ENCODE measurements around the gene DNM3.
A peak's percentile ranks its signal among the peaks of the same experiment; 100 is the strongest.

DNM3 gene

GRCh38 chr1:172350856-172351255, 509.6 kb downstream of the DNM3 start:
- TF ChIP-seq NFIC (IDR thresholded peaks at IDR 0.05) (no peak), MAX (IDR thresholded peaks at IDR 0.05) (no peak), TCF12 (IDR thresholded peaks at IDR 0.05; ENCODE audit: low read depth) (no peak), RAD21 (IDR thresholded peaks at IDR 0.05; ENCODE audit: low read depth) (no peak), CEBPB (IDR thresholded peaks at IDR 0.05) (no peak), EP300 (IDR thresholded peaks at IDR 0.05; ENCODE audit: borderline replicate concordance) (no peak), TAF1 (IDR thresholded peaks at IDR 0.05; ENCODE audit: low read depth) (no peak), FOXM1 (IDR thresholded peaks at IDR 0.05; ENCODE audit: borderline replicate concordance, low read depth) (no peak), EGR1 (IDR thresholded peaks at IDR 0.05) (no peak), REST (IDR thresholded peaks at IDR 0.05; ENCODE audit: low read depth) (no peak), USF1 (IDR thresholded peaks at IDR 0.05) (no peak), YY1 (IDR thresholded peaks at IDR 0.05; ENCODE audit: low read depth) (no peak)

GRCh38 chr1:172351346-172351745, 510.0 kb downstream of the DNM3 start:
- TF ChIP-seq MAX (IDR thresholded peaks at IDR 0.05) (no peak; the same call in 1 of the 2 replicates), NFIC (IDR thresholded peaks at IDR 0.05) (no peak), FOXM1 (IDR thresholded peaks at IDR 0.05; ENCODE audit: borderline replicate concordance, low read depth) (no peak), ZBTB7A (IDR thresholded peaks at IDR 0.05; ENCODE audit: low read depth) (no peak), RAD21 (IDR thresholded peaks at IDR 0.05; ENCODE audit: low read depth) (peak; percentile 16; the same call in 1 of the 2 replicates)

- TF ChIP-seq ZBTB7A (IDR thresholded peaks at IDR 0.05; ENCODE audit: low read depth) (no peak), CEBPB (IDR thresholded peaks at IDR 0.05) (peak; percentile 89), EGR1 (IDR thresholded peaks at IDR 0.05) (0 out of 2 replicates have a peak, but pooled peaks have one; percentile 18), TCF12 (IDR thresholded peaks at IDR 0.05; ENCODE audit: low read depth) (peak; percentile 100), MAX (IDR thresholded peaks at IDR 0.05) (peak; percentile 72), USF1 (IDR thresholded peaks at IDR 0.05) (peak; percentile 21), YY1 (IDR thresholded peaks at IDR 0.05; ENCODE audit: low read depth) (no peak; the same call in 1 of the 2 replicates), TEAD4 (IDR thresholded peaks at IDR 0.05) (peak; percentile 97), EP300 (IDR thresholded peaks at IDR 0.05; ENCODE audit: borderline replicate concordance) (peak; percentile 99), NFIC (IDR thresholded peaks at IDR 0.05) (peak; percentile 100), REST (IDR thresholded peaks at IDR 0.05; ENCODE audit: low read depth) (no peak), TAF1 (IDR thresholded peaks at IDR 0.05; ENCODE audit: low read depth) (no peak), CREB1 (IDR thresholded peaks at IDR 0.05; ENCODE audit: low read depth) (0 out of 2 replicates have a peak, but pooled peaks have one; percentile 21), RAD21 (IDR thresholded peaks at IDR 0.05; ENCODE audit: low read depth) (no peak), FOXM1 (IDR thresholded peaks at IDR 0.05; ENCODE audit: borderline replicate concordance, low read depth) (peak; percentile 99)
Measured at GRCh38 chr1:172351754-172352161, 510.5 kb downstream of the DNM3 start.

- no peak for TF ChIP-seq FOXM1 (IDR thresholded peaks at IDR 0.05; ENCODE audit: borderline replicate concordance, low read depth)
- no peak for TF ChIP-seq USF1 (IDR thresholded peaks at IDR 0.05)
- TF ChIP-seq TEAD4 (IDR thresholded peaks at IDR 0.05): 0 out of 2 replicates have a peak, but pooled peaks have one; percentile 47
- no peak for TF ChIP-seq EGR1 (IDR thresholded peaks at IDR 0.05)
- TF ChIP-seq TCF12 (IDR thresholded peaks at IDR 0.05; ENCODE audit: low read depth): no peak
- no peak for TF ChIP-seq ZBTB7A (IDR thresholded peaks at IDR 0.05; ENCODE audit: low read depth)
Measured at GRCh38 chr1:172352435-172352834, 511.1 kb downstream of the DNM3 start.

- TF ChIP-seq YY1 (IDR thresholded peaks at IDR 0.05; ENCODE audit: low read depth): no peak
- TF ChIP-seq MAX (IDR thresholded peaks at IDR 0.05): no peak
- TF ChIP-seq TAF1 (IDR thresholded peaks at IDR 0.05; ENCODE audit: low read depth): no peak
- no peak for TF ChIP-seq RAD21 (IDR thresholded peaks at IDR 0.05; ENCODE audit: low read depth)
- no peak for TF ChIP-seq REST (IDR thresholded peaks at IDR 0.05; ENCODE audit: low read depth)
Measured at GRCh38 chr1:172354291-172355274, 513.3 kb downstream of the DNM3 start.
